HG02678 (cell line): ENCODE measurements around the gene GPR33.
A peak's percentile ranks its signal among the peaks of the same experiment; 100 is the strongest.
"Not testable (repeated sequence)": the region's sequence is repeated elsewhere in the genome, so short reads cannot be mapped to it uniquely, and the experiment has no call there.

Experiments
- ATAC-seq: cut with Tn5 transposase; IDR thresholded peaks from one replicate; pipeline ENCODE4 v1.9.1; 2021; ENCODE audit warnings: mild to moderate bottlenecking, moderate library complexity; ENCODE audit not compliant: unreplicated experiment

Gene GPR33

GRCh38 chr14:31462450-31462849 is 25.4 kb downstream of the GPR33 start:
- not testable (repeated sequence) for ATAC-seq

- ATAC-seq: no peak
These were observed 26.3 kb downstream of the GPR33 start for GRCh38 chr14:31461545-31461944.

GRCh38 chr14:31457665-31458659 is 29.9 kb downstream of the GPR33 start:
- ATAC-seq: no peak

- peak; percentile 99 for ATAC-seq
These were observed 30.8 kb downstream of the GPR33 start, which contains the start of gene DTD2 for GRCh38 chr14:31456841-31457664. Gene DTD2, minus strand, starts transcription at chr14:31457506. Its CDS starts 113 bp downstream, at chr14:31457393.

GRCh38 chr14:31449971-31450610 is 37.7 kb downstream of the GPR33 start:
- ATAC-seq: peak; percentile 48

GRCh38 chr14:31449136-31449535 is 38.7 kb downstream of the GPR33 start:
- no peak for ATAC-seq

- ATAC-seq: no peak
These were observed 42.1 kb downstream of the GPR33 start for GRCh38 chr14:31445703-31446102.

GRCh38 chr14:31442284-31442683 is 45.6 kb downstream of the GPR33 start:
- ATAC-seq: no peak

GRCh38 chr14:31441273-31442111 is 46.3 kb downstream of the GPR33 start:
- no peak for ATAC-seq

- ATAC-seq: no peak
These were observed 47.6 kb downstream of the GPR33 start for GRCh38 chr14:31440280-31440679.

- no peak for ATAC-seq
These were observed 48.3 kb downstream of the GPR33 start for GRCh38 chr14:31439561-31439960.

GRCh38 chr14:31437045-31437691 is 50.7 kb downstream of the GPR33 start:
- ATAC-seq: not testable (repeated sequence)

GRCh38 chr14:31435276-31435675 is 52.6 kb downstream of the GPR33 start:
- no peak for ATAC-seq
